GM12801 (cell line): ENCODE data around the gene KIAA1671.

Source experiments
- TF ChIP-seq, protein P1 (sequence below): IDR thresholded peaks from one replicate; pipeline ENCODE4 v1.5.1; 2011; ENCODE audit warnings: control low read depth; ENCODE audit not compliant: insufficient read length; ENCODE audit errors: extremely low read depth

The KIAA1671 gene

DNA sequence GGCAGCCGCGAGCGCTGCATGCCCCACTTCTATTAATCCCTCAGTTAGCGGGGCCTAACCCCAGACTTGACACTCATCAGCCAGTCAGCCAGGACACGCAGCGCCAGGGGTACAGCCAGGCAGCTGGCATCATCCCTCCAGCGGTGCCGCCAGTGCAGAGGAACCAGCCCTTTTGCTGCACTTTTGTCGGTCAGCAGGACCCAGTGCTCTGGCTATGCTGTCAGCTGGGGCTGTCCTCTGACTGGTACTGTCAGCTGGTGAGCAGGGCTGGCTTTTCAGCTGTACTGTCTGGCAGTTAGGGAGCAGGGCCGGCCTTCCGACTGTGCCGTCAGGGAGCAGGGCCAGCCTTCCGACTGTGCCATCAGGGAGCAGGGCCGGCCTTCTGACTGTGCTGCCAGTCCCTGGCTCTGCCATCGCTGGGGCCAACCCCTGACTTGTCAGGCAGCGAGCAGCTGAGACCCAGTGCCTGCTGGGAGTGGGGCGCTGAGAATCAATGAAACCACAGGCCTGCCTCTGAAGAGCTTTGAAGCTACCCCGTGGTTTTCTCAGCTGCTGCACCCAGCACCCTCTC is 115.4 kb downstream of the KIAA1671 start:
- TF ChIP-seq, protein P1, sequence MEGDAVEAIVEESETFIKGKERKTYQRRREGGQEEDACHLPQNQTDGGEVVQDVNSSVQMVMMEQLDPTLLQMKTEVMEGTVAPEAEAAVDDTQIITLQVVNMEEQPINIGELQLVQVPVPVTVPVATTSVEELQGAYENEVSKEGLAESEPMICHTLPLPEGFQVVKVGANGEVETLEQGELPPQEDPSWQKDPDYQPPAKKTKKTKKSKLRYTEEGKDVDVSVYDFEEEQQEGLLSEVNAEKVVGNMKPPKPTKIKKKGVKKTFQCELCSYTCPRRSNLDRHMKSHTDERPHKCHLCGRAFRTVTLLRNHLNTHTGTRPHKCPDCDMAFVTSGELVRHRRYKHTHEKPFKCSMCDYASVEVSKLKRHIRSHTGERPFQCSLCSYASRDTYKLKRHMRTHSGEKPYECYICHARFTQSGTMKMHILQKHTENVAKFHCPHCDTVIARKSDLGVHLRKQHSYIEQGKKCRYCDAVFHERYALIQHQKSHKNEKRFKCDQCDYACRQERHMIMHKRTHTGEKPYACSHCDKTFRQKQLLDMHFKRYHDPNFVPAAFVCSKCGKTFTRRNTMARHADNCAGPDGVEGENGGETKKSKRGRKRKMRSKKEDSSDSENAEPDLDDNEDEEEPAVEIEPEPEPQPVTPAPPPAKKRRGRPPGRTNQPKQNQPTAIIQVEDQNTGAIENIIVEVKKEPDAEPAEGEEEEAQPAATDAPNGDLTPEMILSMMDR = no peak

DNA sequence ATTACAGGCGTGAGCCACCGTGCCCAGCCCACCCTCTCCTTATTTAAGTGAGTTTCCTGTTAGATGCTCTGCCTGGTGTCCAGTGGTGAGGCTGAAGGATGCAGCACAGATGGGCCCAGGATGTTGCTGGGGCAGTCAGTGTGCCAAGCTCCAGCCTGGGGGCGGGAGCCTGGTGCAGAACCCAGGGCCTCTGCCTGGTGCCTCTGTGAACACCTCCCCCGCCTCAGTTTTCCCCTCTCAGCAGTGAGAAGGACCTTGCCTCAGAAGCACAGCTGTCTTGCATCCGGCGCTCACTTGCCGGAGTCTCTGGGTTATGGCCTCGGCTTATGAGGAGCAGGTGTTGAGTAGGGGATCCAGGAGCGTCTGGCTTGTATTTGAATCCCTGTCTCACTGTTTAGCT is 116.2 kb downstream of the KIAA1671 start:
- TF ChIP-seq, protein P1 = no peak

DNA sequence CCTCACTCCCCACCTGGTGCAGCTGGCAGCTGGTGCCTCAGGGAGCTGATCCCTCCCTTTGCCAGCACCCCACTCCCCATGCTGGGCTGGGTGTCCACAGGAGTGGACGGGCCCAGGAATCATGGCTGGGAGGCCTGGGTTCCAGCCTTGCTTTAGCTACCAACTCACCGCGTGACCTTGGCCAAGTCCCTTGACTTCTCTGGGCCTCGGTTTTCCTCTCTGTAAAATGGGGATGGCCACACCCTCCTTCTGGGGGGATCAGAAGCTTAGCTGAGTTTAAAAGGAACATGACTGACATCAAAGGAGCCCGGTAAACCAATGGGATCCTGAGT is 116.9 kb downstream of the KIAA1671 start:
- TF ChIP-seq, protein P1 = no peak

DNA sequence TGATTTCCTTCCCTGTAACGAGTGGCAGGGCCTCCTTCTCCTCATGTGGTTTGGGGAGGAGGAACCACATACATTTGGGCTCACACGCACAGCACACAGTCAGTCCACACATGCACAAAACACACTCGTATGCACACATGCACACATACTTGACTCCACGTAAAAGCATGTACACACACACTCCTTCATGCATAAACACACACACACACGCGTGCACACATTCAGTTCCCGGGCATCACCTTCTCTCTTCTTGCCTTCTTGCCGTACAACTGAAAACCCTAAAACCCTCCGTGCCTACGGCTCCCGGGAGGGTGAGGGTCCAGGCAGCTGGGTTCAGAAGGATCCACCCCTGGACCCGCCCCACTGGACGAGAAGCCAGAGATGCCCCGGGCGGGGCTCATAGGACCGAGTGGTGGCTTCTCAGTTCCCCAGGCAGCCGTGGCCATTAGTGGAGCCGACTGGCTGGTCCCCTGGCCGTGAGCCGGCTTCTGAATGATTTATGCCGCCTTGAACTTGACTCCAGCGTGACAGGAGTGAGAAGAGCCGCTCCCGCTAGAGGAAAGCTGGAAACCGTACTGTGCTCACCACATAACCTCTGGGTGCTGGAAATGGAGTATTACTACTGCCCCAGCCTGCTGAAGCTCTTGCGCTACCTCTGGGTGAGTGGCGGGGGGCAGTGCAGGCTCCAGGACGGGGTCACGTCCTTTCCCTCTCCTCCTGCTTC is 117.4 kb downstream of the KIAA1671 start:
- TF ChIP-seq, protein P1 = no peak

DNA sequence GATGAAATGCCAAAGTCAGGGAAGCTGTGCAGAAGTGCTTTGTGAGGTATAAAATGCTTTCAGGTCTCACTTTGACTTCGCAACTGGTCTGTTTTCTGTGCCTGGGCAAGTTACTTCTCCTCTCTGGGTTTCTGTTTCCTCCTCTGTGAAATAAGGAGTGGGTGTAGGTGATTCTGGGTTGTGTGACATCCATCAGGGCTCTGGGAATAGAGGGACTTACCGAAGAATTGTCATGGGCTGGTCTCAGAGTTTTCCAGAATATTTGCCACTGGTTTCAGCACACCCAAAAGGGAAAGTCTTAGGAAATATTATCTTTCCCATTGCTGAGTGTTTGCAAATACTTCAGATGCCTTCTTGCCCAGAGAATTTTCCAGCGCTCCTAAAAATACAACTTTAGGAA is 118.4 kb downstream of the KIAA1671 start:
- TF ChIP-seq, protein P1 = no peak

DNA sequence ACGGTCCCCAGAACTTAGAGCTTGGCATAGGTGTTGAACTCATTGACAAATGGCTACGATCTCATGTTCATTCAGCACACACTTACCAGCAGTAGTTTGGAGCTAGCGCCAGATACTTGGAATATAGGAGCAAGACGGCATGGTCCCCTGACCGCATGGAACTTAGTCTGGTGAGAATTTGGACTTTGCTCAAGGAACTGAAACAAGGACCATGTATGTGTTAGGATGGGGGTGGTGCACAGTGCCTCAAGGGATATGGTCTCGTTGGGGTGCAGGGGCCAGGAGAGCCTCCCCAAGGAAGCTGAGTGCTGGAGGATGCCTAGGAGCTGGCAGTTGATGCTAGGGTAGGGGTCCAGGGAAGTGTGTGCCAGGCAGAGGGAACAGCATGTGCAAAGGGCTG is 119.2 kb downstream of the KIAA1671 start:
- TF ChIP-seq, protein P1 = no peak

DNA sequence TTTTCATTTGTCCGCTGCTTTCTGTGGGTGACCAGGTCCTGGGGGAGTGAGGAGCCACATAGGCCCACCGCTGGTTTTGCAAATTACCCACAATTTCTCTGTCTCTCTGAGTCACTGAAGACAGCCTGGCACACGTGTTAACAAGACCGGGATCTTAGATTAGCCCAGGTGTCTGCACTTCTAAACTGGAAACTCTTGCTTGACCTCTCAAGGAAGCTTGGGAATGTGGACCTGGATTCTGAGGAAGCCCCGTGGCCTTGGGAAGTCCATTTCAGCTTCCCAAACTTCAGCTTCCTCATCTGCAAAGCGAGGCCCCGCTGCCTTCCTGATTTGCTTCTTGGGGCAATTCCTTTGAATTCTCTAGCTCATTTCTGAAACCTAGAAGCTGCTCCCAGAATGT is 119.9 kb downstream of the KIAA1671 start:
- TF ChIP-seq, protein P1 = no peak
